HepG2 (cell line): ENCODE data around the gene YEATS4. TPM values are rescaled to one million over a fixed set of nuclear protein-coding genes. Genes with fewer than 3 reads are reported as not detected.

Source experiments
- ARID5B ChIP-seq: IDR thresholded peaks from 2 replicates; pipeline ENCODE4 v1.4.0; 2020; ENCODE audit warnings: mild to moderate bottlenecking, missing genetic modification reagents
- FOXK2 ChIP-seq: fragments of 450-650 bp; IDR thresholded peaks from 2 replicates; pipeline ENCODE4 v1.6.1; 2016
- KDM1A ChIP-seq: IDR thresholded peaks from 2 replicates; pipeline ENCODE4 v1.6.1; 2016; ENCODE audit warnings: missing compliant biosample characterization
- NCOA5 ChIP-seq: sonication (generic); formaldehyde crosslinking; IDR thresholded peaks from 2 replicates; pipeline ENCODE4 v1.4.0; 2020; ENCODE audit warnings: missing genetic modification reagents
- NFRKB ChIP-seq: fragments of 450-650 bp; IDR thresholded peaks from 2 replicates; pipeline ENCODE4 v1.6.1; 2017
- NKX3-1 ChIP-seq: sonication (generic); formaldehyde crosslinking; IDR thresholded peaks from 2 replicates; pipeline ENCODE4 v1.5.0; 2020; ENCODE audit warnings: missing genetic modification reagents
- NR2F1 ChIP-seq, 2 experiments: fragments of 450-650 bp in 1 of 2; formaldehyde crosslinking in 1 of 2; IDR thresholded peaks; 2 replicates each; pipeline versions ENCODE4 v1.5.0 to v1.6.1; 2016 to 2020; ENCODE audit warnings: mild to moderate bottlenecking in 1 of 2, missing compliant biosample characterization in 1 of 2, missing genetic modification reagents in 1 of 2, moderate library complexity in 1 of 2
- RORA ChIP-seq: sonication (generic); formaldehyde crosslinking; IDR thresholded peaks from 2 replicates; pipeline ENCODE4 v1.5.0; 2020; ENCODE audit warnings: mild to moderate bottlenecking, missing genetic modification reagents, moderate library complexity
- RXRB ChIP-seq: IDR thresholded peaks from 2 replicates; pipeline ENCODE4 v1.6.1; 2016; ENCODE audit warnings: borderline replicate concordance, missing genetic modification reagents, missing compliant biosample characterization
- SMARCE1 ChIP-seq: fragments of 450-650 bp; IDR thresholded peaks from 2 replicates; pipeline ENCODE4 v1.6.1; 2017; ENCODE audit warnings: borderline replicate concordance
- TGIF2 ChIP-seq: IDR thresholded peaks from 2 replicates; pipeline ENCODE4 v1.6.1; 2016; ENCODE audit warnings: control low read depth, missing compliant biosample characterization
- ZNF138 ChIP-seq: sonication (generic); formaldehyde crosslinking; IDR thresholded peaks from 2 replicates; pipeline ENCODE4 v1.5.0; 2020; ENCODE audit warnings: mild to moderate bottlenecking, low read depth, missing genetic modification reagents
- ZNF224 ChIP-seq: sonication (generic); formaldehyde crosslinking; IDR thresholded peaks from 2 replicates; pipeline ENCODE4 v1.5.0; 2020; ENCODE audit warnings: mild to moderate bottlenecking, missing genetic modification reagents
- ZNF674 ChIP-seq: sonication (generic); formaldehyde crosslinking; IDR thresholded peaks from 2 replicates; pipeline ENCODE4 v1.5.0; 2020; ENCODE audit warnings: low read depth, mild to moderate bottlenecking, missing genetic modification reagents
- ZNF713 ChIP-seq: sonication (generic); formaldehyde crosslinking; IDR thresholded peaks from 2 replicates; pipeline ENCODE4 v1.4.0; 2020; ENCODE audit warnings: mild to moderate bottlenecking, missing genetic modification reagents
- ZNF773 ChIP-seq: sonication (generic); formaldehyde crosslinking; IDR thresholded peaks from 2 replicates; pipeline ENCODE4 v1.4.0; 2020; ENCODE audit warnings: missing genetic modification reagents, borderline replicate concordance
- ZNF782 ChIP-seq: sonication (generic); formaldehyde crosslinking; IDR thresholded peaks from 2 replicates; pipeline ENCODE4 v1.4.0; 2020; ENCODE audit warnings: missing genetic modification reagents, mild to moderate bottlenecking, borderline replicate concordance
- polyA plus RNA-seq, 8 experiments: library from polyadenylated mRNA; depleted of rRNA in 3 of 8; stranded (reverse) in 7 of 8; unstranded in 1 of 8; fragments of >200 nt; fragmentation: Illumina TruSeq in 4 of 8; extraction: Trizol in 4 of 8; gene quantifications; 2 replicates each; pipeline versions ENCODE4 v1.2.1 to v1.2.3, GENCODE V29; 2011 to 2016; ENCODE audit warnings: low read depth in 4 of 8, missing spikeins in 1 of 8, mixed read lengths in 1 of 8; ENCODE audit not compliant: insufficient read depth in 1 of 8
- total RNA-seq, 5 experiments: library from RNA; depleted of rRNA; stranded (reverse); fragments of >200 nt; fragmentation: Illumina TruSeq; extraction: Trizol; gene quantifications; 2 replicates each; pipeline ENCODE4 v1.2.3, GENCODE V29; 2016; ENCODE audit warnings: low read depth in 1 of 5
- TF ChIP-seq, protein P1 (sequence below): sonication (generic); formaldehyde crosslinking; IDR thresholded peaks from 2 replicates; pipeline ENCODE4 v1.5.1; 2020; ENCODE audit warnings: mild to moderate bottlenecking, missing genetic modification reagents, moderate library complexity
- TF ChIP-seq, protein P2 (sequence below): sonication (generic); formaldehyde crosslinking; IDR thresholded peaks from 2 replicates; pipeline ENCODE4 v1.8.0; 2022; ENCODE audit warnings: mild to moderate bottlenecking, missing genetic modification reagents, moderate library complexity
- TF ChIP-seq, protein P3 (sequence below): sonication (generic); formaldehyde crosslinking; conservative IDR thresholded peaks from 2 replicates; pipeline ENCODE4 v1.5.0; 2020; ENCODE audit warnings: missing genetic modification reagents

The YEATS4 gene
- total and polyA plus RNA-seq, 2 of the 13 experiments (the other 11 are each of a cell fraction or from before 2014, with no cell fraction given), result 16.8 to 45.0 TPM

- TF ChIP-seq, protein P1, sequence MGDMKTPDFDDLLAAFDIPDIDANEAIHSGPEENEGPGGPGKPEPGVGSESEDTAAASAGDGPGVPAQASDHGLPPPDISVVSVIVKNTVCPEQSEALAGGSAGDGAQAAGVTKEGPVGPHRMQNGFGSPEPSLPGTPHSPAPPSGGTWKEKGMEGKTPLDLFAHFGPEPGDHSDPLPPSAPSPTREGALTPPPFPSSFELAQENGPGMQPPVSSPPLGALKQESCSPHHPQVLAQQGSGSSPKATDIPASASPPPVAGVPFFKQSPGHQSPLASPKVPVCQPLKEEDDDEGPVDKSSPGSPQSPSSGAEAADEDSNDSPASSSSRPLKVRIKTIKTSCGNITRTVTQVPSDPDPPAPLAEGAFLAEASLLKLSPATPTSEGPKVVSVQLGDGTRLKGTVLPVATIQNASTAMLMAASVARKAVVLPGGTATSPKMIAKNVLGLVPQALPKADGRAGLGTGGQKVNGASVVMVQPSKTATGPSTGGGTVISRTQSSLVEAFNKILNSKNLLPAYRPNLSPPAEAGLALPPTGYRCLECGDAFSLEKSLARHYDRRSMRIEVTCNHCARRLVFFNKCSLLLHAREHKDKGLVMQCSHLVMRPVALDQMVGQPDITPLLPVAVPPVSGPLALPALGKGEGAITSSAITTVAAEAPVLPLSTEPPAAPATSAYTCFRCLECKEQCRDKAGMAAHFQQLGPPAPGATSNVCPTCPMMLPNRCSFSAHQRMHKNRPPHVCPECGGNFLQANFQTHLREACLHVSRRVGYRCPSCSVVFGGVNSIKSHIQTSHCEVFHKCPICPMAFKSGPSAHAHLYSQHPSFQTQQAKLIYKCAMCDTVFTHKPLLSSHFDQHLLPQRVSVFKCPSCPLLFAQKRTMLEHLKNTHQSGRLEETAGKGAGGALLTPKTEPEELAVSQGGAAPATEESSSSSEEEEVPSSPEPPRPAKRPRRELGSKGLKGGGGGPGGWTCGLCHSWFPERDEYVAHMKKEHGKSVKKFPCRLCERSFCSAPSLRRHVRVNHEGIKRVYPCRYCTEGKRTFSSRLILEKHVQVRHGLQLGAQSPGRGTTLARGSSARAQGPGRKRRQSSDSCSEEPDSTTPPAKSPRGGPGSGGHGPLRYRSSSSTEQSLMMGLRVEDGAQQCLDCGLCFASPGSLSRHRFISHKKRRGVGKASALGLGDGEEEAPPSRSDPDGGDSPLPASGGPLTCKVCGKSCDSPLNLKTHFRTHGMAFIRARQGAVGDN (CRISPR knock-in tag), result no peak
- TF ChIP-seq NKX3-1 (CRISPR knock-in tag) (no peak; the same call in none of the 2 replicates), FOXK2 (peak; percentile 65; the same call in 1 of the 2 replicates), TGIF2 (CRISPR knock-in tag) (0 out of 2 replicates have a peak, but pooled peaks have one; percentile 32), NR2F1 (CRISPR knock-in tag; IDR thresholded peaks at IDR 0.05) (0 out of 4 replicates have a peak, but pooled peaks have one; percentile 15 to 35), ZNF782 (CRISPR knock-in tag) (no peak), ZNF674 (CRISPR knock-in tag) (no peak), ZNF713 (CRISPR knock-in tag) (no peak), KDM1A (no peak), ZNF773 (CRISPR knock-in tag) (no peak), SMARCE1 (no peak), NCOA5 (CRISPR knock-in tag) (no peak), RXRB (CRISPR knock-in tag) (peak; percentile 91), NFRKB (no peak), RORA (CRISPR knock-in tag) (no peak), ZNF224 (CRISPR knock-in tag) (no peak), ZNF138 (no peak), ARID5B (CRISPR knock-in tag) (peak; percentile 94)
- TF ChIP-seq, protein P2, sequence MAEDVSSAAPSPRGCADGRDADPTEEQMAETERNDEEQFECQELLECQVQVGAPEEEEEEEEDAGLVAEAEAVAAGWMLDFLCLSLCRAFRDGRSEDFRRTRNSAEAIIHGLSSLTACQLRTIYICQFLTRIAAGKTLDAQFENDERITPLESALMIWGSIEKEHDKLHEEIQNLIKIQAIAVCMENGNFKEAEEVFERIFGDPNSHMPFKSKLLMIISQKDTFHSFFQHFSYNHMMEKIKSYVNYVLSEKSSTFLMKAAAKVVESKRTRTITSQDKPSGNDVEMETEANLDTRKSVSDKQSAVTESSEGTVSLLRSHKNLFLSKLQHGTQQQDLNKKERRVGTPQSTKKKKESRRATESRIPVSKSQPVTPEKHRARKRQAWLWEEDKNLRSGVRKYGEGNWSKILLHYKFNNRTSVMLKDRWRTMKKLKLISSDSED (CRISPR knock-in tag), result no peak
- TF ChIP-seq, protein P3, sequence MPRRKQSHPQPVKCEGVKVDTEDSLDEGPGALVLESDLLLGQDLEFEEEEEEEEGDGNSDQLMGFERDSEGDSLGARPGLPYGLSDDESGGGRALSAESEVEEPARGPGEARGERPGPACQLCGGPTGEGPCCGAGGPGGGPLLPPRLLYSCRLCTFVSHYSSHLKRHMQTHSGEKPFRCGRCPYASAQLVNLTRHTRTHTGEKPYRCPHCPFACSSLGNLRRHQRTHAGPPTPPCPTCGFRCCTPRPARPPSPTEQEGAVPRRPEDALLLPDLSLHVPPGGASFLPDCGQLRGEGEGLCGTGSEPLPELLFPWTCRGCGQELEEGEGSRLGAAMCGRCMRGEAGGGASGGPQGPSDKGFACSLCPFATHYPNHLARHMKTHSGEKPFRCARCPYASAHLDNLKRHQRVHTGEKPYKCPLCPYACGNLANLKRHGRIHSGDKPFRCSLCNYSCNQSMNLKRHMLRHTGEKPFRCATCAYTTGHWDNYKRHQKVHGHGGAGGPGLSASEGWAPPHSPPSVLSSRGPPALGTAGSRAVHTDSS, result no peak
These were observed 11.2 kb upstream of the YEATS4 start, which contains the start of gene LYZ (continued) for GRCh38 chr12:69348162-69348938.
